Measurements from ENCODE around the gene ADGRB3.
"Not testable (repeated sequence)": the region's sequence is repeated elsewhere in the genome, so short reads cannot be mapped to it uniquely, and the experiment has no call there.

Gene ADGRB3

DNA sequence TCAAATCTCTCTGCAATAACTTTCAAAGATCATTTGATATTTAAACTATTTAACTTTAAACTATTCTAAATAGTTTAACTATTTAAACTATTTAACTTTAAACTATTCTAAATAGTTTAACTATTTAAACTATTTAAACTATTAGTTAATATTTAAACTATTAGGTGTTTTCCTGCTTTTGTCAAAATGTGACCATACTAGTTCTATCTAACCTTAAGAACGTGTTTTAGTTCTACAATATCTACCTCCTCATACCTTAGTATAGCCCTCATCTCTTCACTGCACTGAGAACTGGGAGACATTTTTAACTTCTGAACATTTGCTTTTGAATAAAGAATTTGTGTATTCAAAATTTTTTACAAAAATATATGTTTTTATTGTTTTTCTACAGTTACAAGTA lies 429.1 kb downstream of the ADGRB3 start:
- DNase-seq, result no peak

GRCh38 chr6:69069881-69070280 lies 434.8 kb downstream of the ADGRB3 start:
- no peak for DNase-seq

- no peak for DNase-seq
These were observed 437.7 kb downstream of the ADGRB3 start for GRCh38 chr6:69072796-69073195.

GRCh38 chr6:69084746-69085335 lies 449.8 kb downstream of the ADGRB3 start:
- no peak for DNase-seq

DNA sequence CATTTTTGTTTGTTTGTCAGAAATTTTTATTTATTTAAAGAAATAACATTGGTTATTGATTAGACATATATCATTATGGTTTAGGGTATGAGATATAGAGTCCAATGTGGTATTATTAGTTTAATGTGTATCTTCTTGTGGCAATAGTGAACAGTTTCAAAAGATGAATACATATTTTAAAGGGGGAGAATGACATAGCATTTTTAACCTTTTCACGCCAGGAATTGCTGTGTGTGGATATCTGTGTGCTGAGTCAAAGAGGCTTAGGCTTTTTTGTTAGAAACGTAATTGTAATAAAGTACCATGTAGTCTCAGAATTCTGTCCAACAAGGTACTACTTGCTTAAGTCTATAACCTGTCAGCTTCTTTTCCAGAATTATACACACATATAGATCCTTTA lies 451.6 kb downstream of the ADGRB3 start:
- no peak for DNase-seq

DNA sequence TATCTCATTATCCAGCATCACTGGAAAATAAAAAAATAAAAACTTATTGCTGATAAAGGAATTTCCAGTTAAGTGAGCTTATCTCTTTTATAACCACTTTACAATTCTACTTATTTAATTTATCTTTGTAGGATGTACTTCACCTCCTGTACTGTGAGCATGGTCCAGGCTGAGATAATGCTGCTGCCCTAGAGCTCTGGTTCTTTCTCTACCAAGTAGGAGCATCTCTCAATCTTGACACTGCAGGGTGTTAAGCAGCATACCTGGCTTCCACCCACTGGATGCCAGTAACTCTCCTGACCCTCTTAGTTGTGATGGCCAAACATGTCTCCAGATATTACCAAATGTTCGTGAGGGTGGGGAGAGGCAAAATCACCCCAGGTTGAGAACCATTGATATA lies 454.5 kb downstream of the ADGRB3 start:
- DNase-seq, result no peak

DNA sequence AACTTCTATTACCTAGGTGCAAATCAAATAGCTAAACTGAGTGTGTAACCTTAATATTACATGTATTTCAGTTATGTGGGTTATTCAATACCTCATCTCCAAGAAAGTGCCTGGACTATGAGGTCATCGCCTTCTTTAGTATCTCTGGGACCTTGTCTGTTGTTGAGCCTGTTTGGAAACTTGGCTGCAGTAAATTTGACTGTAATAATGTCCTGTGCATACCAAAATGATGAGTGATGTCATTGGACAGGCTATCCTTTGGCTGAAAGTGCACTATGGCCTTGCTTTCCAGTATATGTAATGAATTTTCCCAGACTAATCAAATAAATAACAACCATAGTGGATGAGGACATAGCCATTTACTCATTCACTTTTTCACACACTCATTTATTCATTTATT lies 455.1 kb downstream of the ADGRB3 start:
- no peak for DNase-seq

GRCh38 chr6:69096681-69097080 lies 461.6 kb downstream of the ADGRB3 start:
- no peak for DNase-seq

DNA sequence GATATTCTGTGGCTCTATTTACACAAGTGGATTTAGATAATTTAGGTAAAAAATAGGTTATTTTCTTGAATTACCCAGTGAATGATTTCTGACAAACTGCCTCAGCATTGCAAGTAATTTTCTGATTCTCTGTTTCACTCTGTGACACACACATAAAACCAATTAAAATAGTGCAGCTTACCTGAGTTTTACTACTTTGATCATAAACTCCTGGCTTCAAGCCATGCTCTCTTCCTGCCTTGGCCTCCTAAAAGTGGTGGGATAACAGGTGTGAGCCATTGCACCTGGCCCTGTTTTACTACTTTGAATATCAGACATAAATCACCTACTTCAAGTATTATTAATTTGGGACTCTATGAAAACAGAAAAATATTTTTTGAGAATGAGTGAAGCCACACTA lies 462.9 kb downstream of the ADGRB3 start:
- DNase-seq, result no peak

DNA sequence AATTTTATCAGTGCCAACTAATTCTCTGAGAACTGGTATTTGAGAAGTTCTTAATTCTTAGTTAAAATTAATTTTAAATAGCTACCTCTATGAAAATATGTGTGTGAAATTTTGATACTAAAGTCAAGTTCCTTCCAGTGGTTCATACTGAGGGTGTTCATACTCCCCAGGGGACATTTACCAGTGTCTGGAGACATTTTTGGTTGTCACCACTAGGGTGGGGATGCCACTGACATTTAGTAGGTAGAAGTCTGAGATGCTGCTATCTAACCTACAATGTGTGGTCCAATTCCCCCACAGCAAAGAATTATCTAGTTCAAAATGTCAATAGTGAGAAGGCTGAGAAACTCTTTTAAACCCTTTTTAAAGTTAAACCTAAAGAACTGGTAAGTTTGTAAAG lies 463.8 kb downstream of the ADGRB3 start:
- no peak for DNase-seq

DNA sequence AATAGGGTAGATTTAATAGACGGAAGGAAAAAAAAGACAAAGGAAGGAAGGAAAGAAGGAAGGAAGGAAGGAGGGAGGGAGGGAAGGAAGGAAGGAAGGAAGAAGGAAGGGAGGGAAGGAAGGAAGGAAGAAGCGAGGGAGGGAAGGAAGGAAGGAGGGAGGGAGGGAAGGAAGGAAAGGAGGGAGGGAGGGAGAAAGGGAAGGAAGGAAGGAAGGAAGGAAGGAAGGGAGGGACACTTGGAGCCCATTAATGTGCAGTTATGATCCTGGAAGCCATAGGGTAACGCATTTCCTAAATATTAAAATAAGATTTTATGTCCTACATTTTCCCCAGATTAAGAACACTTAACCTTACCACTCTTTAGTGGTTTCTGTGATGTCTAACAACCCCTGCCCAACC lies 465.7 kb downstream of the ADGRB3 start:
- no peak for DNase-seq

GRCh38 chr6:69102416-69102815 lies 467.3 kb downstream of the ADGRB3 start:
- no peak for DNase-seq

GRCh38 chr6:69105288-69105687 lies 470.2 kb downstream of the ADGRB3 start:
- DNase-seq, result no peak

- DNase-seq, result no peak
These were observed 471.4 kb downstream of the ADGRB3 start for GRCh38 chr6:69106511-69106910.

- no peak for DNase-seq
These were observed 476.2 kb downstream of the ADGRB3 start for GRCh38 chr6:69111301-69111700.

DNA sequence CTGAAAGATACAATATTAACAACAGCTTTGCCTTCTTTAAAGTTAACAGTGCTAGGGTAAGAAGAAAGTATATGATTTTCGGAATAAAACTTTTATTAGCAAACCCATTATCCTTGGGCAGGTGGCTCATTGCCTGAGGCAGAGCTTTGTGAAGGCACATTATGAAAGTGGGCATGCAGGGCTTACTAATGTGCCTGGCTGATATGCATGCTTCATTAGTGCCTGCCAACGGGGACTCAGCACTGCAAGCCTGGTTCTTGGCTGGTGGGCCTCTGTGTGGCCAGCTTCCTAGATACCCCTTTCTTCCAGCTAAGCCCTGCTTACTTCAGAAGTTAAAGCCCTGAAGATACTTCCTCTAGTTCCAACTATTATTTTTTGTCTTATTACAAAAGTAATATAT lies 481.6 kb downstream of the ADGRB3 start:
- no peak for DNase-seq

- DNase-seq, result not testable (repeated sequence)
These were observed 486.7 kb downstream of the ADGRB3 start for GRCh38 chr6:69121461-69122406.

- DNase-seq, result no peak
These were observed 487.3 kb downstream of the ADGRB3 start for GRCh38 chr6:69122407-69122773.

GRCh38 chr6:69128411-69128810 lies 493.3 kb downstream of the ADGRB3 start:
- DNase-seq, result no peak

DNA sequence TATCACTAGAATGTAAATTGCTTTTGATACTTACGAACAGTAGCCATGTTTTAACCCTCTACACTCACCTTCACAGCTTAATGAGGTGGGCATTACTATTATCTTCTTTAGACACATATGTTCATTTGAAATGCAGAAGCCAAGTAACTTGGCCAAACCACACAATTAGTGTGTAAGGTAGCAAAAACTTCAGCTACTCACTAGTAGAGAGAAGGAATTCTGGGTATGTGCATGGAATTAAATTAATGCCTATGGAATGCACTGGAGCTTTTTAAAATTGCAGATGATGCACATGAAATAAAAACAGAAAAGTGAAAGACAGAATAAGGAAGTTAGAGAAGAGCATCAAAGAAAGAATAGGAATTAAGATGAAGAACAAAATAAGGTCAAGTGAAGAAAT lies 494.0 kb downstream of the ADGRB3 start:
- no peak for DNase-seq

GRCh38 chr6:69135927-69136326 lies 500.8 kb downstream of the ADGRB3 start:
- no peak for DNase-seq

GRCh38 chr6:69138148-69138547 lies 503.1 kb downstream of the ADGRB3 start:
- DNase-seq, result no peak

DNA sequence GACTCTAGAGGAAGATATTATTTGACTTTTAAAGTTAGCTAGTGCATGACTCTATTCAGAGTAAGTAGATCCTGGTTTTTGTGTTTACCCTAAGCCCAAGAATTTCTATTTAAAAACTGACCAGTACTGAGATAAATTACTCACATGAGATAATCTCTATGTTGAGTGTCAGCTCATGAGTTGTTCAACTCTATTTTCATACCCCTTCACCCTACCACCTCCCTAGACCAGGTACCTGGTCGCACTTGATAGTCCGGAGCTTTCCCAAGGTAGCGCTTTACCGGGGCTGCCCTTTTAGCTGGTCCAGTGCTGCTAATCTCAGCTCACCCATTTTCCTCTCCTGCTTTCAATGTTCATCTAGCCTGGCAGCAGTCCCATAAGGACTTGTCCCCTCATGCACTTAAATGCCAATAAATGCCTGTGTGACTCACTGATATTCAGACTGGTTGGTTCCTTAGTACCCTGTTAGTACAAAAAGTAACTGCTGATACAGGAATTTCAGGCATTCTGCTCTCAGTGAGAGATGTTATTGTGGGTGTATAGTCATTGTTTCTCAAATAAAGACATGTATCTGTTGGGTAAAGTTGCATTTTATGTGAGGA lies 503.9 kb downstream of the ADGRB3 start:
- no peak for DNase-seq

GRCh38 chr6:69145062-69145461 lies 510.0 kb downstream of the ADGRB3 start:
- DNase-seq, result no peak

All from NK-92 treated with Interleukin-12 subunit alpha and Interleukin-12 subunit beta, amount 100 ng/mL, for 24 hours (cell line).